GM21825 (cell line): ENCODE measurements around the gene G3BP1.
"Not testable (repeated sequence)": the region's sequence is repeated elsewhere in the genome, so short reads cannot be mapped to it uniquely, and the experiment has no call there.

ENCODE experiments used
- ATAC-seq: cut with Tn5 transposase; IDR thresholded peaks from one replicate; pipeline ENCODE4 v1.9.1; 2021; ENCODE audit warnings: mild to moderate bottlenecking, moderate library complexity; ENCODE audit not compliant: unreplicated experiment

The G3BP1 gene

DNA sequence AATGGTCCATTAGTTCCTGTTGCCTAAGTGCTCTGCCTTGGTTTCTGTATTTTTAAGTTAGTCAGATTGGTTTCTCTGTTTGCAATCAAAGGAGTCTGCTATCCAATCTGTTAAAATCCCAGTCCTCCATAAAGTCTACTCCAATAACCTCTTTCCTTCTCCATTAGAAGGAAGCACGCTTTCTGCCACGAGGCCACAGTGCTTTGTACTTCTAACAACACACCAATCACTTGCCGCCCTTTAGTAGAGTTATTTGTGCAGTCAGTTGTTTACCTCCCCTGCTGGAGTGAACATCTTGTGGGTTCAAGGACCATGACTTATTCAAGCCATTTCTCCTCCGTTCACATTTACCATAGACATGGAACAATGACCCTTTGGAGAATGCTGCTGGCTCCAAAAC, 83.9 kb downstream of the G3BP1 start:
- no peak for ATAC-seq

- no peak for ATAC-seq
Measured at GRCh38 chr5:151856861-151857260, 85.1 kb downstream of the G3BP1 start.

DNA sequence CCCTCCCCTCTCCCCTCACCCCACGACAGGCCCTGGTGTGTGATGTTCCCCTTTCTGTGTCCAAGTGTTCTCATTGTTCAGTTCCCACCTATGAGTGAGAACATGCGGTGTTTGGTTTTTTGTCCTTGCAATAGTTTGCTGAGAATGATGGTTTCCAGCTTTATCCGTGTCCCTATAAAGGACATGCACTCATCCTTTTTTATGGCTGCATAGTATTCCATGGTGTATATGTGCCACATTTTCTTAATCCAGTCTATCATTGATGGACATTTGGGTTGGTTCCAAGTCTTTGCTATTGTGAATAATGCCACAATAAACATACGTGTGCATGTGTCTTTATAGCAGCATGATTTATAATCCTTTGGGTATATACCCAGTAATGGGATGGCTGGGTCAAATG, 89.1 kb downstream of the G3BP1 start:
- not testable (repeated sequence) for ATAC-seq
